NCI-H1417 (cell line): Measurements from ENCODE around the gene ANK2.

Source experiments
- DNase-seq, 3 experiments: peaks; one replicate each; lab custom pipeline; 2025; lab: John Stamatoyannopoulos, UW

The ANK2 gene

GRCh38 chr4:113394730-113395530 is 345.5 kb downstream of the ANK2 start:
- DNase-seq = peak; percentile 65 to 94 (median 76)

DNA sequence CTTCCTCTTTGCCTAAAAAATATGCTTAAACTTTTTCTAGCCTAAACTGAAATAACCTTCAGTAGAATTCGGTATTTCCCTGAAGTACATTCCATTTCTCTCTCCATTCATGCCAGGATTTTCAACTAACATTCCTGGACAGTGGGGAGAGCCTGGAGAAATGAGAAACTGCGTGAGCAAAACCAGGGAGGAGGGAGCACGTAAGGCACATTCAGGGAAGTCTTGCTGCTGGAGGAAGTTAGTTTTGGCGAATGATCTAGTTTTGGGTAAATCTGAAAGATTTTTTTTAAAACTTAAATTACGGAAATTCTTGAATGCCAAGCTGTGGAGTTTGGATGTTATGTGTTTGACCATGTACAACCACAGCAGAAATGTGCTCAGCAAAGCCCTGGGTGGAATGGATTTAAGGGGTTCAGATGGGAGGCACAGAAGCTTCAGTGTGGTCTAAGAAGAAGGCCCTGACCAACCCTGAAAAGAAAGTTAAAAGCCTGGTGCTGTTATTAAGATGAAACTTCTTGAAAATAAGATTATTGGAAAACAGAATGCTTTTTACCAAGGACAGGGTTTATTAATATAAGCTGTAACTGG is 347.8 kb downstream of the ANK2 start:
- no peak for DNase-seq

DNA sequence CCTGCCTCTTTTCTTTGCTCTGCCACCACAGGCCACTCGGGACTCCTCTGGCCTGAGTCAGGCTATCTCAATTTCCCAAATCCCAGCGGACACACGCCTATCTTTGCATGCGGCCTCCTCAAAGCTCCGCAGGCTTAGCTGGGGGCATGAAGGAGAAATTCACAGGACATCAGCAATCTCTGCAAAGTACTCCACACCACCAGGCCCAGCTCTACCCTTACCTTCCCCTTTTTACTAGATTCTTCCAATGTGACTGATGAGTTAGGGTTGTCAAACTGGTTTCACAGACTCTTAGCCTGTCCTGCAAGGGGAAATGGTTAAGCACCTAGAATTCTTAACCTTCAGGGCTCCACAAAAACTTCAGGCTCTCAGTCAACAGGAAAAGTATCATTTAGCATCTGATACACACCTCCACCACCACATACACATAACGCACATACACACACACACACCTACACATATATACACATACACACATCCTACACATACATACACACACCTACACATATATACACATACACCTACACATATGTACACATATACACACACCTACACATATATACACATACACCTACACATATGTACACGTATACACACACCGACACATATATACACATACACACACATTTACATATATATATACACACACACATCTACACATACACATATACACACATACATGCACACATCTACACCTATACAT is 349.1 kb downstream of the ANK2 start:
- DNase-seq = no peak

DNA sequence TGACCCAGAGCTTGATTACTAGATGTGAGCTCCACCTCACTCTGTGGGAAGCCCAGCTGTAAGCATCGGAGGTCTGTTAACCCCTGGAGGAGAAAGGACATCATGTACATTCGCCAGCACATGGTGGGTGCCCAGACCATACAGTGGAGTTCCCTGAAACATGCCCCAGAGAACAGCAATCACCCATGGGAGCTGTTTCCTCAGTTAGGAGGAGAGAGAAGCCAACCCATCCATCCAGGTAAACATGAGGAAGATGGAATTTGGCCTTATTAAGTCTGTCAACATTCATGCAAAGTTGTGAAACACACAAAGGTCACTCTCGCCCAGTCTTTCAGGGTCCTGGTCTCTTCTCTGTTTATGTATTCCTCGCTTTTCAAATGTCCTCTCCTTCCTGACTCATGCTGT is 354.7 kb downstream of the ANK2 start:
- no peak for DNase-seq

DNA sequence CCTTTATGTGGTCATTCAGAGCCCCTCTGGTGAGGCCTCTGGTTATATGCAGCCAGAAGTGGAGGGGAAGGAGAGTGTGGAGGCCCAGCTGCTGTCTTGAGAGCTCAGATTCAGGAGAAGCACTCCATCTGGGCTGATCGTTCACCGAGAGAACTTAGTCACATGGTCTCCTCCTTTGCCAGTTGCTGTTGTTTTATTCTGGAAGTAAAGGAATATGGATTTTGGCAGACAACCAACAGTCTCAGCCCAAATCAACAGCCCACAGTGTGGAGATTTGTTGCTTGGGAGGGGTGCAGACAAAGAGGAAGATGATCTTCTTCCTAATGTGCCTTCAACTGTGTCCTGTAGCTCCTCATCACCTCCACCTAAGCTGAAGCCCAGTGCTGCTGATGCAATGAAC is 355.4 kb downstream of the ANK2 start:
- no peak for DNase-seq

GRCh38 chr4:113405874-113406722 is 356.6 kb downstream of the ANK2 start:
- DNase-seq = peak in 1 of 3 experiments; percentile 23

DNA sequence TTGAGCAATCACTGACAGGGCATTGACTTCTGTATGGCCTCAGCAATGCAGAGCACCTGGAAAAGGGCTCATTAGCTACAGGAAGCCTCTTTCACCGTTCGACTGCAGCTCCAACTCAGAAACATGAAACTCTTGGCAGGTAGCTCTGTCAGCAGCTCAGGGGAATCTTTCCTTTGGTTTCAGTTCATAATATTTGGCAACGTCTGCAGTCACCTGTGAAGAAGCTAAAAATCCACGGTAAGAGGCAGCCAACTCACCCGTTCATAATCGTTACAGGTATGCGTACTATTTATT is 357.2 kb downstream of the ANK2 start:
- DNase-seq = peak in 1 of 3 experiments; percentile 55

GRCh38 chr4:113407409-113407808 is 358.0 kb downstream of the ANK2 start:
- peak in 2 of 3 experiments; percentile 15 to 42 for DNase-seq

DNA sequence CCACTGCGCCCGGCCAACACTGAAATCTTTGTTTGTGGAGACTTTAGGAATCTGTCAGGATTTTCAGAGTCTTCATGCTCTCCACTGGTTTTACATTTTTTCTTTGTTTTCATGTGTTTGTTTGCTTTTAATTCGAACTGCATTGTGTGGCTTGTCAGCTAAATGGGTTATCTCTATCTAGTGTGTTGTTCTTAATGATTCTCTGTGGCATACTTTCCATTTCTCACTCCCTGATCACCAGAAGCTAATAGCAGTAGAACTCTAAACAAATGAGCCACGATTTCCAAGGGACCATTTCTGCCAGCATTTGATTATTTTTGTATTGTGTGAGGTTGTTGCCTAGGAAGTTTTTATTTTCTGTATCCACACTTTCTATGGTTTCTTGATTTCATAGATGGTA is 359.7 kb downstream of the ANK2 start:
- no peak for DNase-seq

DNA sequence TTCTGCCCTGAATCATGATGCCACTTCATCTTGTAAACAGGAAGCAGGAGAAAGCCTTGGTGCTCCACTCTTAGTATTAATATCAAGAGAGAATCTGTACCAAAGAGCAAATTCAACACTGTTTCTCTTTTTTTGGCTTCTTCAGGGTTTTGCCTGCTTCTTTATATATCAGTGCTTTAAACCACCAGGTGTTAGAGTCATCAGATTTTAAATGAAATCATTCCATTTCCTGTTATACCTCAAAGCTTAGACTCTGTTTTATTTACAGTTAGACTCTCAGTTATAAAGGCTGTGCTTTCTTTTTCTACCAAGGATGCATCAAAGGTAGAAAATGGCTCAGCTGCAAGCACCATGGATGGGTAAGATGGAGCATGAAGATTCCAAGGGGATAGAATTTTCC is 361.2 kb downstream of the ANK2 start:
- no peak for DNase-seq

GRCh38 chr4:113411496-113411938 is 362.1 kb downstream of the ANK2 start:
- no peak for DNase-seq

DNA sequence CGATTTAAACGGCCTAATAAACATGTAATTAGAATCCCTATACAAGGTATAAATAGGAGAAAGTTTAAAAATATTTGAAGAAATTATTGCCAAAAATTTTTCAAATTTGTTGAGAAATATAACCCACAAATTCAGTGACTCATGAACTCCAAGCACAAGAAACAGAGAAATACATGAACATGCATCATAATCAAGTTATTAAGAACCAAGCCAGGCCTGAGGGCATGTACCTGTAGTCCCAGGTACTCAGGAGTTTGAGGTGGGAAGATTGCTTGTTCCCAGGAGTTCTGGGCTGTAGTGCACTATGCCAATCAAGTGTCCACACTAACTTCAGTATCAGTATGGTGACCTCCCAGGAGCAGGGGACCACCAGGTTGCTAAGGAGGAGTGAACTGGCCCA is 370.2 kb downstream of the ANK2 start:
- no peak for DNase-seq

DNA sequence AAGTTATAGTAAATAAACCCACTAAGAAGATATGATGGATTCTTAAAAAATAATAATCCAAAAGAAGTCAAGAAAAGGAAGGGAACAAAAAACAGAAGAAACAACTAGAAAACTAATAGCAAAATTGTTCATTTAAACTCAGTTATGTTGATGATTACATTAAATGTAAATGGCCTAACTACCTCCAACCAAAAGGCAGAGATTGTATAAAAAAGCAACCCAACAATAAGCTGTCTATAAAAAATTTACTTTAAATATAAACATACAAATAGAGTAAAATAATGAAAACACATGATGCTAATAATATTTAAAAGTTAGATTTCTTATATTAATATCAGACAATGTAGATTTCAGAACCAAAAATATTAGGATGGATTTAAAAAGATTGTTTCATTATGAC is 371.5 kb downstream of the ANK2 start:
- no peak for DNase-seq

DNA sequence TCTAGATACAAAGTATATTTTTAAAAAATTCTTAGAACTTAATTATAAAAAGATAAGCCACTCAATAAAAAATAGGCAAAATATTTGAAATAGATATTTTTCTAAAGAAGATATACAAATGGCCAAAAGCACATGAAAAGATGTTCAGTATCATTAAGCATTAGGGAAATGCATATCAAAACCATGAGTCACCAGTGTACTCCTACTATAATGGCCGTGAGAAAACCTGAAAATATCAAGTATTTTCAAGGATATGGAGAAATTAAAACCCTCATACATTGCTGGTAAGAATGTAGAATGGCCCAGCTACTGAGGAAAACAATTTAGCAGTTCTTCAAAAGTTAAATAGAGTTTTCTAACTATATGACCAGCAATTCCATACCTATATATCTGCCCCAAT is 374.2 kb downstream of the ANK2 start:
- DNase-seq = no peak

DNA sequence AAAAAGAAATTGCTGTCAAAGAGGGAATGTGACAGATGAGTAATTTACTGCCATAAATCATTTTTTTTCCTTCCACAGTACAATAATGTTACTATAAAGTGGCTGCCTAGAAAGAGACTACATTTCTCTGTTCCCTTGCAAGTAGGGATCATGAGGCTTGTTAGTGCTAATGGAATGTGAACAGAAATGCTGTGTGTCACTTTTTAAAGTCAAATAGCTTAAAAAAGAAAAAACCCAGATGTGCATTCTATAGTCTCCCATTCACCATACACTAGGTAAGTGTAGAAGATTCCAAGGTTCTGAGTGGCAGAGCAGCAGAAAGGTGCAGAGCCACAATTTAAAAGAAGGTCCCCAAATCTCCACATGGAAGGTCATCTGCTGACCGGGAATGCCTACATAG is 383.7 kb downstream of the ANK2 start:
- DNase-seq = no peak
